SK-N-SH treated with all-trans-retinoic acid at 6 μM for 48 hours (cell line): ENCODE results near the gene EPN3.

ENCODE experiments used
- ATAC-seq: fragments of 200-7000 bp; cut with Tn5 transposase; 3 replicates; pipeline ENCODE4 v1.9.1; 2020; ENCODE audit warnings: mild to moderate bottlenecking, moderate library complexity
- ARNTL ChIP-seq: fragments of 450-650 bp; formaldehyde crosslinking; IDR thresholded peaks from 2 replicates; pipeline ENCODE4 v1.5.0; 2020; ENCODE audit warnings: low read depth, mild to moderate bottlenecking, moderate library complexity, borderline replicate concordance
- BACH2 ChIP-seq: fragments of 250-450 bp; sonication (Bioruptor Pico); IDR thresholded peaks from 2 replicates; pipeline ENCODE4 v1.9.0; 2021; ENCODE audit warnings: mild to moderate bottlenecking, borderline replicate concordance
- CSDC2 ChIP-seq: fragments of 250-450 bp; sonication (Bioruptor Pico); IDR thresholded peaks from 2 replicates; pipeline ENCODE4 v1.5.0; 2020; ENCODE audit warnings: mild to moderate bottlenecking, moderate library complexity
- ESRRG ChIP-seq: fragments of 250-450 bp; sonication (Bioruptor Pico); IDR thresholded peaks from 2 replicates; pipeline ENCODE4 v1.6.1; 2021; ENCODE audit warnings: mild to moderate bottlenecking
- GLIS3 ChIP-seq: fragments of 250-450 bp; sonication (Bioruptor Pico); IDR thresholded peaks from 2 replicates; pipeline ENCODE4 v1.5.0; 2020; ENCODE audit warnings: mild to moderate bottlenecking, moderate library complexity
- ISL1 ChIP-seq: fragments of 250-450 bp; sonication (Bioruptor Pico); IDR thresholded peaks from 2 replicates; pipeline ENCODE4 v2.1.2; 2022; ENCODE audit warnings: mild to moderate bottlenecking, moderate library complexity
- PPARA ChIP-seq: fragments of 250-450 bp; sonication (Bioruptor Pico); IDR thresholded peaks from 2 replicates; pipeline ENCODE4 v1.5.0; 2020; ENCODE audit warnings: mild to moderate bottlenecking, borderline replicate concordance
- RARB ChIP-seq: fragments of 250-450 bp; sonication (Bioruptor Pico); IDR thresholded peaks from 2 replicates; pipeline ENCODE4 v1.8.0; 2021; ENCODE audit warnings: mild to moderate bottlenecking, moderate library complexity
- SNAI2 ChIP-seq: fragments of 250-450 bp; sonication (Bioruptor Pico); IDR thresholded peaks from 2 replicates; pipeline ENCODE4 v1.5.0; 2020; ENCODE audit warnings: mild to moderate bottlenecking, moderate library complexity
- TCF4 ChIP-seq: fragments of 250-450 bp; sonication (Bioruptor Pico); IDR thresholded peaks from 2 replicates; pipeline ENCODE4 v1.8.0; 2021; ENCODE audit warnings: mild to moderate bottlenecking, moderate library complexity, borderline replicate concordance
- TOX ChIP-seq: fragments of 250-450 bp; sonication (Bioruptor Pico); IDR thresholded peaks from 2 replicates; pipeline ENCODE4 v1.8.0; 2021; ENCODE audit warnings: mild to moderate bottlenecking, moderate library complexity, borderline replicate concordance
- ZC3H10 ChIP-seq: fragments of 250-450 bp; sonication (Bioruptor Pico); IDR thresholded peaks from 2 replicates; pipeline ENCODE4 v1.5.1; 2021; ENCODE audit warnings: mild to moderate bottlenecking, moderate library complexity
- ZFP3 ChIP-seq: fragments of 250-450 bp; sonication (Bioruptor Pico); IDR thresholded peaks from 2 replicates; pipeline ENCODE4 v1.5.0; 2020; ENCODE audit warnings: mild to moderate bottlenecking, moderate library complexity
- ZFP30 ChIP-seq: fragments of 450-650 bp; formaldehyde crosslinking; IDR thresholded peaks from 2 replicates; pipeline ENCODE4 v1.5.0; 2022; ENCODE audit warnings: mild to moderate bottlenecking, moderate library complexity
- ZNF565 ChIP-seq: fragments of 450-650 bp; formaldehyde crosslinking; conservative IDR thresholded peaks from 2 replicates; pipeline ENCODE4 v1.5.0; 2020; ENCODE audit warnings: low read depth, mild to moderate bottlenecking, moderate library complexity
- ZNF70 ChIP-seq: fragments of 450-650 bp; formaldehyde crosslinking; IDR thresholded peaks from 2 replicates; pipeline ENCODE4 v1.5.0; 2020; ENCODE audit warnings: mild to moderate bottlenecking, moderate library complexity
- ZNF8 ChIP-seq: fragments of 450-650 bp; formaldehyde crosslinking; IDR thresholded peaks from 2 replicates; pipeline ENCODE4 v1.5.0; 2020; ENCODE audit warnings: mild to moderate bottlenecking, moderate library complexity
- TF ChIP-seq, protein P1 (sequence below): fragments of 250-450 bp; sonication (Bioruptor Pico); IDR thresholded peaks from 2 replicates; pipeline ENCODE4 v1.5.0; 2020; ENCODE audit warnings: mild to moderate bottlenecking, moderate library complexity
- TF ChIP-seq, protein P2 (sequence below): fragments of 250-450 bp; sonication (Bioruptor Pico); IDR thresholded peaks from 2 replicates; pipeline ENCODE4 v1.8.0; 2020; ENCODE audit warnings: mild to moderate bottlenecking, moderate library complexity, borderline replicate concordance
- TF ChIP-seq, protein P3 (sequence below): fragments of 250-450 bp; sonication (Bioruptor Pico); IDR thresholded peaks from 2 replicates; pipeline ENCODE4 v1.8.0; 2021; ENCODE audit warnings: low read depth, mild to moderate bottlenecking, moderate library complexity, borderline replicate concordance
- TF ChIP-seq, protein P4 (sequence below): fragments of 250-450 bp; sonication (Bioruptor Pico); IDR thresholded peaks from 2 replicates; pipeline ENCODE4 v1.5.1; 2020; ENCODE audit warnings: low read depth, mild to moderate bottlenecking, moderate library complexity
- TF ChIP-seq, protein P5 (sequence below): fragments of 250-450 bp; sonication (Bioruptor Pico); IDR thresholded peaks from 2 replicates; pipeline ENCODE4 v1.5.1; 2021; ENCODE audit warnings: mild to moderate bottlenecking, moderate library complexity

Gene EPN3

DNA sequence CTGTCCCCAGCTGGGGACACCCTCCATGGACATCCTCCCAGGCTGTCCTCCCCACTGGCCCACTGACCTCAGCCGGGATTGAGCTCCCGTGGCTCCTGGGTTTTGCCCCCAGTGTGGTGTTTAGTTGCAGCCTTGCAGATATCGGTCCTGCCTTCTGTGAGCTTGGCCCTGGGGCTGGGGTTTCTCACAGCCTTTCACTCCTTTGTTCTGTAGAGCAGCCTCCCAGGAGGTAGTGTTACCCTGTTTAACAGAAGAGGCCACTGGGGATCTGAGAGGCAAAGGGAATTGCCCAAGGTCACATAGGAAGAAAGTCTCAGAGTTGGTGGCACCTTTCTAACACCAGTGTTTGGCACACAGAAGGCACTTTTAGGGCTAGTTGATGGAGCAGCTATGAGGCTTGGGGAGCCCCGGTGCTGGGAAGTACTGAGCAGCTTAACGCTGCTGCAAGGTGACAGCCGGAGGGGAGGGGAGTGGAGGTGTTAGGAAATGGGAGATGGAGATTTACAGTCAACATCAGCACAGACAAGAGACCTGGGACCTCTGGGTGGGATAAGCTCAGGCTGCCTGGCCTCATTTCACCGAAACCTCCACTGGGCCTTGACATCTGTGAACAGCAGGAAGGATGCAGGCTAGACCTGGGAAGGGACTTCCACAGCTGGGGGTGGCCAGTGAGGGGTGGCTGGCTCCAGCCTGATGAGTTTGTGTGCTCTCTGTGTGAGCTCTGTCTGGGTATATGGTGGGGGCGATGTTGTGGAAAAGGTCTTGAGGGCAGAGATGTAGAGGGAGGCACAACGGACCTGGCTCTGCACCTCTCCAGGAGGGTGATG lies 54.1 kb downstream of the EPN3 start:
- ATAC-seq, result no peak

DNA sequence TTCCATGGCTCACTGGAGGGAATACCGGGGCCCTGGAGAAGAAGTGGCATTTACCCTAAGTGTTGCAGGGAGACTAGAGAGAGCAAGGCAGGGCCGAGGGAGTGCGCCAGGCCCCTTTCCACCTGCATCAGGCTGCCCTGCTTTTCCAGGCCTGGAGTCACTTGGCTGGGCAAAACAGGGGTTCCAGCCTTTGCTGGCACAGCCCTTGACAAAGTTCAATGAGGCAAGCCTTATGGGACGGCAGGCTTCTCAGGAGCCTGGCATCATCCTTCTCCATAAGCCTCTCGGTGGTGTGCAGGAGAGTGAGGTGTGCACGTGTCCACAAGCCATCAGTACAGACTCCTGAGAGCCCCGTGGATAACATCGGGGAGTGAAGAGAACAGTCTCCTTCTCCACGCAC lies 55.0 kb downstream of the EPN3 start:
- no peak for ATAC-seq
- no peak for TF ChIP-seq ZFP3 (CRISPR knock-in tag)
- TF ChIP-seq, protein P1, sequence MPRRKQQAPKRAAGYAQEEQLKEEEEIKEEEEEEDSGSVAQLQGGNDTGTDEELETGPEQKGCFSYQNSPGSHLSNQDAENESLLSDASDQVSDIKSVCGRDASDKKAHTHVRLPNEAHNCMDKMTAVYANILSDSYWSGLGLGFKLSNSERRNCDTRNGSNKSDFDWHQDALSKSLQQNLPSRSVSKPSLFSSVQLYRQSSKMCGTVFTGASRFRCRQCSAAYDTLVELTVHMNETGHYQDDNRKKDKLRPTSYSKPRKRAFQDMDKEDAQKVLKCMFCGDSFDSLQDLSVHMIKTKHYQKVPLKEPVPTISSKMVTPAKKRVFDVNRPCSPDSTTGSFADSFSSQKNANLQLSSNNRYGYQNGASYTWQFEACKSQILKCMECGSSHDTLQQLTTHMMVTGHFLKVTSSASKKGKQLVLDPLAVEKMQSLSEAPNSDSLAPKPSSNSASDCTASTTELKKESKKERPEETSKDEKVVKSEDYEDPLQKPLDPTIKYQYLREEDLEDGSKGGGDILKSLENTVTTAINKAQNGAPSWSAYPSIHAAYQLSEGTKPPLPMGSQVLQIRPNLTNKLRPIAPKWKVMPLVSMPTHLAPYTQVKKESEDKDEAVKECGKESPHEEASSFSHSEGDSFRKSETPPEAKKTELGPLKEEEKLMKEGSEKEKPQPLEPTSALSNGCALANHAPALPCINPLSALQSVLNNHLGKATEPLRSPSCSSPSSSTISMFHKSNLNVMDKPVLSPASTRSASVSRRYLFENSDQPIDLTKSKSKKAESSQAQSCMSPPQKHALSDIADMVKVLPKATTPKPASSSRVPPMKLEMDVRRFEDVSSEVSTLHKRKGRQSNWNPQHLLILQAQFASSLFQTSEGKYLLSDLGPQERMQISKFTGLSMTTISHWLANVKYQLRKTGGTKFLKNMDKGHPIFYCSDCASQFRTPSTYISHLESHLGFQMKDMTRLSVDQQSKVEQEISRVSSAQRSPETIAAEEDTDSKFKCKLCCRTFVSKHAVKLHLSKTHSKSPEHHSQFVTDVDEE (CRISPR knock-in tag), result no peak
- TF ChIP-seq ARNTL (CRISPR knock-in tag), result no peak
- no peak for TF ChIP-seq ISL1 (CRISPR knock-in tag)
- no peak for TF ChIP-seq SNAI2 (CRISPR knock-in tag)
- TF ChIP-seq ZNF565 (CRISPR knock-in tag), result no peak
- TF ChIP-seq RARB (CRISPR knock-in tag), result no peak
- no peak for TF ChIP-seq ESRRG (CRISPR knock-in tag)
- TF ChIP-seq, protein P2, sequence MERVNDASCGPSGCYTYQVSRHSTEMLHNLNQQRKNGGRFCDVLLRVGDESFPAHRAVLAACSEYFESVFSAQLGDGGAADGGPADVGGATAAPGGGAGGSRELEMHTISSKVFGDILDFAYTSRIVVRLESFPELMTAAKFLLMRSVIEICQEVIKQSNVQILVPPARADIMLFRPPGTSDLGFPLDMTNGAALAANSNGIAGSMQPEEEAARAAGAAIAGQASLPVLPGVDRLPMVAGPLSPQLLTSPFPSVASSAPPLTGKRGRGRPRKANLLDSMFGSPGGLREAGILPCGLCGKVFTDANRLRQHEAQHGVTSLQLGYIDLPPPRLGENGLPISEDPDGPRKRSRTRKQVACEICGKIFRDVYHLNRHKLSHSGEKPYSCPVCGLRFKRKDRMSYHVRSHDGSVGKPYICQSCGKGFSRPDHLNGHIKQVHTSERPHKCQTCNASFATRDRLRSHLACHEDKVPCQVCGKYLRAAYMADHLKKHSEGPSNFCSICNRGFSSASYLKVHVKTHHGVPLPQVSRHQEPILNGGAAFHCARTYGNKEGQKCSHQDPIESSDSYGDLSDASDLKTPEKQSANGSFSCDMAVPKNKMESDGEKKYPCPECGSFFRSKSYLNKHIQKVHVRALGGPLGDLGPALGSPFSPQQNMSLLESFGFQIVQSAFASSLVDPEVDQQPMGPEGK (CRISPR knock-in tag), result no peak
- no peak for TF ChIP-seq BACH2
- TF ChIP-seq CSDC2, result no peak
- TF ChIP-seq ZFP30 (CRISPR knock-in tag), result no peak
- TF ChIP-seq, protein P3, sequence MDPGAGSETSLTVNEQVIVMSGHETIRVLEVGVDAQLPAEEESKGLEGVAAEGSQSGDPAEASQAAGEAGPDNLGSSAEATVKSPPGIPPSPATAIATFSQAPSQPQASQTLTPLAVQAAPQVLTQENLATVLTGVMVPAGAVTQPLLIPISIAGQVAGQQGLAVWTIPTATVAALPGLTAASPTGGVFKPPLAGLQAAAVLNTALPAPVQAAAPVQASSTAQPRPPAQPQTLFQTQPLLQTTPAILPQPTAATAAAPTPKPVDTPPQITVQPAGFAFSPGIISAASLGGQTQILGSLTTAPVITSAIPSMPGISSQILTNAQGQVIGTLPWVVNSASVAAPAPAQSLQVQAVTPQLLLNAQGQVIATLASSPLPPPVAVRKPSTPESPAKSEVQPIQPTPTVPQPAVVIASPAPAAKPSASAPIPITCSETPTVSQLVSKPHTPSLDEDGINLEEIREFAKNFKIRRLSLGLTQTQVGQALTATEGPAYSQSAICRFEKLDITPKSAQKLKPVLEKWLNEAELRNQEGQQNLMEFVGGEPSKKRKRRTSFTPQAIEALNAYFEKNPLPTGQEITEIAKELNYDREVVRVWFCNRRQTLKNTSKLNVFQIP, result no peak
- TF ChIP-seq ZC3H10 (CRISPR knock-in tag), result no peak
- TF ChIP-seq ZNF8, result no peak
- TF ChIP-seq, protein P4, sequence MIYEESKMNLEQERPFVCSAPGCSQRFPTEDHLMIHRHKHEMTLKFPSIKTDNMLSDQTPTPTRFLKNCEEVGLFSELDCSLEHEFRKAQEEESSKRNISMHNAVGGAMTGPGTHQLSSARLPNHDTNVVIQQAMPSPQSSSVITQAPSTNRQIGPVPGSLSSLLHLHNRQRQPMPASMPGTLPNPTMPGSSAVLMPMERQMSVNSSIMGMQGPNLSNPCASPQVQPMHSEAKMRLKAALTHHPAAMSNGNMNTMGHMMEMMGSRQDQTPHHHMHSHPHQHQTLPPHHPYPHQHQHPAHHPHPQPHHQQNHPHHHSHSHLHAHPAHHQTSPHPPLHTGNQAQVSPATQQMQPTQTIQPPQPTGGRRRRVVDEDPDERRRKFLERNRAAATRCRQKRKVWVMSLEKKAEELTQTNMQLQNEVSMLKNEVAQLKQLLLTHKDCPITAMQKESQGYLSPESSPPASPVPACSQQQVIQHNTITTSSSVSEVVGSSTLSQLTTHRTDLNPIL (CRISPR knock-in tag), result no peak

More for the DNA sequence above, 54.1 kb downstream of the EPN3 start:
- no peak for TF ChIP-seq ESRRG (CRISPR knock-in tag)

DNA sequence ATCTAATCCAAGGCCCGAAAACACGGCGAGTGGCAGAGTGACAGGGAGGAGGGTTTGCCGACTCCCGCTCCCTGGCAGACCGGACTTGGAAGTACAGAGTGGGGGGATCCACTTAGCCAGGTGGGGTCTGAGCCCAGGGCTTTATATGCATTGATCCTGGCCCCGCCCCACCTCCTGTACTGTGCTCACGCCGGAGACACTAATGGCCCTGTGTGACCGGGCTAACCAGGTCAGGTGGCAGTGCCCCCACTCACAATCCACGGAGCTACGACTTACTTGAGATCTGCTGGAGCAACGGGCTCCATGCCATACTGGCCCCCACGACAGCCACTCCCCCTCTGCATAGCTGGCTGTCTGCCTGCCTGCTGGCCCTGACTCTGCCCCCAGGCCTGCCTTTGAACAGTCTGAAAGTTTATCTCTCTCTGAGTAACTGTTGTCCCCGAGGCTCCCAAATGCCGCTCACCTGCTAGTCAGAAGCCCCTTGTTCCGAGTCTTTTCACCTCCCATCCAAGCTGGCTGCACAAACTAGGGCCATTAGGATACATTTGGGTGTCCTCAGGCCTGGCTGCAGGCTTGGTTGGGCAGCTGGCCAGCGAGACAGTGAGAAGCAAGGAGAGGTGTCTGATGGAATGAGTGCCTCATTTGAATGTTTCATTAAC lies 56.0 kb downstream of the EPN3 start:
- peak; percentile 41 for ATAC-seq

More for the DNA sequence above, 56.0 kb downstream of the EPN3 start:
- TF ChIP-seq ZNF70 (CRISPR knock-in tag) (no peak), GLIS3 (CRISPR knock-in tag) (no peak), TOX (CRISPR knock-in tag) (no peak), BACH2 (no peak), ZC3H10 (CRISPR knock-in tag) (no peak), TCF4 (CRISPR knock-in tag) (no peak), PPARA (CRISPR knock-in tag) (no peak), ARNTL (CRISPR knock-in tag) (no peak), ISL1 (CRISPR knock-in tag) (no peak), ZFP30 (CRISPR knock-in tag) (no peak), ZFP3 (CRISPR knock-in tag) (no peak), SNAI2 (CRISPR knock-in tag) (no peak), CSDC2 (no peak), ESRRG (CRISPR knock-in tag) (no peak), RARB (CRISPR knock-in tag) (no peak), ZNF8 (no peak)
- TF ChIP-seq, protein P3, result no peak
- TF ChIP-seq, protein P5, sequence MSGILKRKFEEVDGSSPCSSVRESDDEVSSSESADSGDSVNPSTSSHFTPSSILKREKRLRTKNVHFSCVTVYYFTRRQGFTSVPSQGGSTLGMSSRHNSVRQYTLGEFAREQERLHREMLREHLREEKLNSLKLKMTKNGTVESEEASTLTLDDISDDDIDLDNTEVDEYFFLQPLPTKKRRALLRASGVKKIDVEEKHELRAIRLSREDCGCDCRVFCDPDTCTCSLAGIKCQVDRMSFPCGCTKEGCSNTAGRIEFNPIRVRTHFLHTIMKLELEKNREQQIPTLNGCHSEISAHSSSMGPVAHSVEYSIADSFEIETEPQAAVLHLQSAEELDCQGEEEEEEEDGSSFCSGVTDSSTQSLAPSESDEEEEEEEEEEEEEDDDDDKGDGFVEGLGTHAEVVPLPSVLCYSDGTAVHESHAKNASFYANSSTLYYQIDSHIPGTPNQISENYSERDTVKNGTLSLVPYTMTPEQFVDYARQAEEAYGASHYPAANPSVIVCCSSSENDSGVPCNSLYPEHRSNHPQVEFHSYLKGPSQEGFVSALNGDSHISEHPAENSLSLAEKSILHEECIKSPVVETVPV, result no peak
- TF ChIP-seq, protein P1 (CRISPR knock-in tag), result no peak
